DOHH2 (cell line): ENCODE data around the gene GREB1L.

Source experiments
- H3F3A ChIP-seq: fragments of 200-600 bp; sonication (generic), shearing (Covaris generic); 2 replicates; pipeline ENCODE4 v1.6.0; 2016; ENCODE audit warnings: antibody characterized with exemption, mild to moderate bottlenecking; ENCODE audit not compliant: control insufficient read depth, insufficient read depth
- H3K27ac ChIP-seq: fragments of 200-600 bp; sonication (generic); 2 replicates; pipeline ENCODE4 v1.5.1; 2014; ENCODE audit warnings: low read depth, mild to moderate bottlenecking, low read length, moderate library complexity
- H3K27me3 ChIP-seq: fragments of 200-600 bp; sonication (generic); 2 replicates; pipeline ENCODE4 v1.6.1; 2014; ENCODE audit warnings: mild to moderate bottlenecking, low read length, mixed read lengths; ENCODE audit not compliant: control insufficient read depth
- H3K36me3 ChIP-seq: fragments of 200-600 bp; sonication (generic); 2 replicates; pipeline ENCODE4 v1.6.1; 2014; ENCODE audit warnings: mild to moderate bottlenecking, low read length, moderate library complexity, mixed read lengths; ENCODE audit not compliant: control insufficient read depth
- H3K4me1 ChIP-seq: fragments of 200-600 bp; sonication (generic); 2 replicates; pipeline ENCODE4 v1.6.1; 2014; ENCODE audit warnings: mild to moderate bottlenecking, low read length, mixed read lengths; ENCODE audit not compliant: control insufficient read depth
- H3K4me2 ChIP-seq: fragments of 200-600 bp; sonication (generic); 2 replicates; pipeline ENCODE4 v1.6.0; 2014; ENCODE audit warnings: mild to moderate bottlenecking, low read length, moderate library complexity
- H3K4me3 ChIP-seq: fragments of 200-600 bp; sonication (generic); 2 replicates; pipeline ENCODE4 v1.5.1; 2014; ENCODE audit warnings: mild to moderate bottlenecking, low read length, mixed read lengths
- H3K79me2 ChIP-seq: fragments of 200-600 bp; sonication (generic); 2 replicates; pipeline ENCODE4 v1.6.1; 2014; ENCODE audit warnings: mild to moderate bottlenecking, low read length, mixed read lengths; ENCODE audit not compliant: control insufficient read depth
- H3K9me2 ChIP-seq: fragments of 200-600 bp; sonication (generic); replicated peaks from 2 replicates; pipeline ENCODE4 v1.6.1; 2014; ENCODE audit warnings: mild to moderate bottlenecking, low read length, mixed read lengths; ENCODE audit not compliant: control insufficient read depth
- H3K9me3 ChIP-seq: fragments of 200-600 bp; sonication (generic); 2 replicates; pipeline ENCODE4 v1.6.1; 2014; ENCODE audit warnings: antibody characterized with exemption, low read length, mixed read lengths; ENCODE audit not compliant: control insufficient read depth, insufficient read depth
- H4K20me1 ChIP-seq: fragments of 200-600 bp; sonication (generic); 2 replicates; pipeline ENCODE4 v1.6.0; 2014; ENCODE audit warnings: low read depth, mild to moderate bottlenecking, antibody characterized with exemption, low read length, moderate library complexity; ENCODE audit not compliant: control insufficient read depth, insufficient read depth
- CTCF ChIP-seq: fragments of 200-600 bp; sonication (generic); IDR thresholded peaks from one replicate; pipeline ENCODE4 v1.5.1; 2014; ENCODE audit warnings: antibody characterized with exemption, mild to moderate bottlenecking, low read depth, low read length; ENCODE audit not compliant: poor library complexity, severe bottlenecking
- EZH2phosphoT487 ChIP-seq: fragments of 200-600 bp; sonication (generic); IDR thresholded peaks from 2 replicates; pipeline ENCODE4 v1.6.1; 2017; ENCODE audit warnings: borderline replicate concordance, mild to moderate bottlenecking, antibody characterized with exemption, low read length, moderate library complexity, mixed read lengths

GREB1L gene

GRCh38 chr18:21452796-21453510 is 210.9 kb downstream of the GREB1L start:
- Histone ChIP-seq H3F3A (no peaks in the 10 kb centered on the region), H3K4me1 (no peaks in the 10 kb centered on the region), H3K79me2 (no peaks in the 10 kb centered on the region), H3K4me2 (no peak overlapping the region), H3K9me2 (no peaks in the 10 kb centered on the region), H3K36me3 (no peaks in the 10 kb centered on the region), H3K4me3 (no peak overlapping the region), H3K9me3 (no peaks in the 10 kb centered on the region), H4K20me1 (no peaks in the 10 kb centered on the region), H3K27me3 (peaks cover 12% of the 10 kb centered on the region), H3K27ac (no peak overlapping the region)
- TF ChIP-seq CTCF (no peak), EZH2phosphoT487 (no peak)

- peaks cover 10% of the 10 kb centered on the region for H3K27me3 ChIP-seq
- H3K79me2 ChIP-seq: no peaks in the 10 kb centered on the region
- no peaks in the 10 kb centered on the region for H3K9me2 ChIP-seq
- H3K4me1 ChIP-seq: no peaks in the 10 kb centered on the region
- no peaks in the 10 kb centered on the region for H3K9me3 ChIP-seq
- H3K36me3 ChIP-seq: no peaks in the 10 kb centered on the region
- no peak overlapping the region for H3K4me2 ChIP-seq
- no peak overlapping the region for H3K27ac ChIP-seq
- H3F3A ChIP-seq: no peaks in the 10 kb centered on the region
- H4K20me1 ChIP-seq: no peaks in the 10 kb centered on the region
- TF ChIP-seq EZH2phosphoT487: no peak
- TF ChIP-seq CTCF: no peak
- no peak overlapping the region for H3K4me3 ChIP-seq
Observed at GRCh38 chr18:21453511-21453901, 211.5 kb downstream of the GREB1L start.

- Histone ChIP-seq H3K36me3 (no peaks in the 10 kb centered on the region), H3K79me2 (no peaks in the 10 kb centered on the region), H3K4me1 (no peaks in the 10 kb centered on the region), H3K4me3 (no peak overlapping the region), H3K27me3 (0 out of 2 replicates have a peak, but pooled peaks cover 5% of the 10 kb centered on the region), H3K9me2 (no peaks in the 10 kb centered on the region), H3F3A (no peaks in the 10 kb centered on the region), H3K4me2 (no peak overlapping the region), H4K20me1 (no peaks in the 10 kb centered on the region), H3K9me3 (no peaks in the 10 kb centered on the region), H3K27ac (no peak overlapping the region)
- TF ChIP-seq EZH2phosphoT487 (no peak), CTCF (no peak)
Observed at GRCh38 chr18:21454725-21455124, 212.7 kb downstream of the GREB1L start.
